ENCODE measurements around the gene LEFTY2. TPM values are rescaled to one million over a fixed set of nuclear protein-coding genes. Genes with fewer than 3 reads are reported as not detected.

The LEFTY2 gene, protein sequence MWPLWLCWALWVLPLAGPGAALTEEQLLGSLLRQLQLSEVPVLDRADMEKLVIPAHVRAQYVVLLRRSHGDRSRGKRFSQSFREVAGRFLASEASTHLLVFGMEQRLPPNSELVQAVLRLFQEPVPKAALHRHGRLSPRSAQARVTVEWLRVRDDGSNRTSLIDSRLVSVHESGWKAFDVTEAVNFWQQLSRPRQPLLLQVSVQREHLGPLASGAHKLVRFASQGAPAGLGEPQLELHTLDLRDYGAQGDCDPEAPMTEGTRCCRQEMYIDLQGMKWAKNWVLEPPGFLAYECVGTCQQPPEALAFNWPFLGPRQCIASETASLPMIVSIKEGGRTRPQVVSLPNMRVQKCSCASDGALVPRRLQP
- not detected in 2 replicates for total RNA-seq
- 0.07 TPM for total RNA-seq (2013)
- 0.04 and 0.21 TPM in 2 replicates for polyA plus RNA-seq
- not detected in 2 replicates for polyA minus RNA-seq

DNA sequence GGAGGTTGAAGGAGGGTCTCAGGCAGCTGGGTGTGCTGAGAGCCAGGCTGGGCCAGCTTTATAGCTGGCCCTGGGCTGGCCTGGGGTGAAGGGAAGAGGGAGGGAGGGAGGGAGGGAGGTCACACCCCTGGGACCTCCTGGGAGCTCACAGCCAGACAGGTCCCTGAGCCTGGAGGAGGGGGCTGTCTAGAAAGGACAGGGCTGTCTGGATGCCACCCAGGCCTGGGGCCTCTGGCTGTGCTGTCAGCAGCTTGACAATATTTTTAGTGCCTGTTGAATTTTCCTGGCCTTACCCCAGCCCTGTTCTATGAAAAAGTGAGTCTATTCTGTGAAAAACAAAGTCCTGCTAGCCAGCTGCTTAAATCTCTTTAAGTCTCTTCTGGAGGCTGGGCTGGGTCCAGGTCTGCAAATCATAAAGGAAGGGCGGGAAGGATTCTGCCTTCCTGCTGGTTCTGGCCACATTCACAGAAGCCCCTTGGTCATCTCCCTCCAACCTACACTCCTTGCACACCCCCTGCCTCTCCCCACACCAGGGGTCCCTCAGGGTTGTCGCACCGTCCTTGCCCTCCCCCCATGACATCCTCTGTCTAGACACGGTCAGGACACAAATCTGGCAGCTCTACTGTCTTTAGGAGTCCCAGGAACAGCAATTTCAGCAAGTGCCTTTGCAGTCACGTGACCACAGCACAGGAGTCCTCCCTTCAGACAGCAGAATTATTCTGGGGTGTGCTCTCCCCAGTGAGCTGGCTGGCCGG is at the start of gene LEFTY2:
Gene LEFTY2, minus strand, starts transcription at position 34 of the 755 bp plus-strand sequence. CDS start 80 bp downstream, outside the sequence.
- DNase-seq (no peak), ATAC-seq (ENCODE audit: low read depth) (no peak)
- no peak within 1 kb of the TSS for H3K4me2 ChIP-seq (replicated peaks; ENCODE audit: low read depth, low read length, poor library complexity, severe bottlenecking)
- no peak within 1 kb of the TSS for H3K9ac ChIP-seq (ENCODE audit: low read length)
- H3K36me3 ChIP-seq (replicated peaks in 1 of 2; ENCODE audit: control extremely low read depth in 1 of 2, control insufficient read depth in 1 of 2, extremely low read depth in 1 of 2, insufficient read depth in 2 of 2, low read length in 1 of 2), result no peaks in the 10 kb centered on the region
- WGBS (ENCODE audit: insufficient coverage), result 97% methylated on average over 6 of the region's 6 CpGs
- Mint-ChIP-seq H3K4me1 (peaks cover 11% of the 10 kb centered on the region), H3K9me3 (ENCODE audit: insufficient read depth) (no peaks in the 10 kb centered on the region), H3K27ac (no peak within 1 kb of the TSS), H3K4me3 (no peak within 1 kb of the TSS), H3K27me3 (peaks cover 9% of the 10 kb centered on the region)
- POLR2A ChIA-PET, result interaction anchor here (0.6 kb wide), 1 partner anchor 108 kb away, joined by 6 read pairs; no protein-coding TSS in a partner anchor
- no peaks in the 10 kb centered on the region for H3K9me3 ChIP-seq (ENCODE audit: control extremely low read depth in 1 of 3, control insufficient read depth in 2 of 3, insufficient read depth in 1 of 3, low read length in 2 of 3)
- H3K27ac ChIP-seq (ENCODE audit: low read length in 2 of 2), result no peak within 1 kb of the TSS
- H2AFZ ChIP-seq (ENCODE audit: insufficient read depth, low read depth, low read length, poor library complexity, severe bottlenecking), result no peak within 1 kb of the TSS
- no peak within 1 kb of the TSS for H3K4me3 ChIP-seq (ENCODE audit: control extremely low read depth in 1 of 5, extremely low read depth in 1 of 5, insufficient read depth in 1 of 5, low read depth in 2 of 5, low read length in 4 of 5)
- no peaks in the 10 kb centered on the region for H3K79me2 ChIP-seq (ENCODE audit: control insufficient read depth, insufficient read depth, low read length)
- H4K20me1 ChIP-seq (ENCODE audit: control insufficient read depth, insufficient read depth, low read length, poor library complexity, severe bottlenecking), result no peaks in the 10 kb centered on the region
- H3K27me3 ChIP-seq (replicated peaks in 1 of 4; ENCODE audit: control extremely low read depth in 1 of 4, control insufficient read depth in 3 of 4, insufficient read depth in 4 of 4, low read length in 3 of 4), result peaks cover 0 to 8% (median 0%) of the 10 kb centered on the region in 4 experiments
- CTCF ChIA-PET, result no interaction called here
- TF ChIP-seq, protein P1, sequence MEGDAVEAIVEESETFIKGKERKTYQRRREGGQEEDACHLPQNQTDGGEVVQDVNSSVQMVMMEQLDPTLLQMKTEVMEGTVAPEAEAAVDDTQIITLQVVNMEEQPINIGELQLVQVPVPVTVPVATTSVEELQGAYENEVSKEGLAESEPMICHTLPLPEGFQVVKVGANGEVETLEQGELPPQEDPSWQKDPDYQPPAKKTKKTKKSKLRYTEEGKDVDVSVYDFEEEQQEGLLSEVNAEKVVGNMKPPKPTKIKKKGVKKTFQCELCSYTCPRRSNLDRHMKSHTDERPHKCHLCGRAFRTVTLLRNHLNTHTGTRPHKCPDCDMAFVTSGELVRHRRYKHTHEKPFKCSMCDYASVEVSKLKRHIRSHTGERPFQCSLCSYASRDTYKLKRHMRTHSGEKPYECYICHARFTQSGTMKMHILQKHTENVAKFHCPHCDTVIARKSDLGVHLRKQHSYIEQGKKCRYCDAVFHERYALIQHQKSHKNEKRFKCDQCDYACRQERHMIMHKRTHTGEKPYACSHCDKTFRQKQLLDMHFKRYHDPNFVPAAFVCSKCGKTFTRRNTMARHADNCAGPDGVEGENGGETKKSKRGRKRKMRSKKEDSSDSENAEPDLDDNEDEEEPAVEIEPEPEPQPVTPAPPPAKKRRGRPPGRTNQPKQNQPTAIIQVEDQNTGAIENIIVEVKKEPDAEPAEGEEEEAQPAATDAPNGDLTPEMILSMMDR (IDR thresholded peaks at IDR 0.05), result no peak
- TF ChIP-seq EZH2 (IDR thresholded peaks at IDR 0.05; ENCODE audit: borderline replicate concordance, insufficient read depth, low read depth, low read length, poor library complexity, severe bottlenecking), result no peak
- peaks cover 8 to 11% of the 10 kb centered on the region in 2 donors for H3K4me1 ChIP-seq (ENCODE audit: control insufficient read depth in 2 of 2, insufficient read depth in 2 of 2, low read length in 2 of 2)
- intact Hi-C loops (cut with micrococcal nuclease), result no loop called here
